Mesendoderm (in vitro differentiated cells): ENCODE data around the gene SYT8.

Source experiments
- DNase-seq: peaks from one replicate; pipeline ENCODE4 v3.0.0; 2013
- H2AK5ac ChIP-seq: 2 replicates; pipeline ENCODE4 v1.6.1; 2013; ENCODE audit warnings: low read length, inconsistent platforms
- H2BK120ac ChIP-seq: 2 replicates; pipeline ENCODE4 v1.6.1; 2013; ENCODE audit warnings: low read depth, mild to moderate bottlenecking, low read length, moderate library complexity, mixed read lengths
- H2BK15ac ChIP-seq: replicated peaks from 2 replicates; pipeline ENCODE4 v1.6.1; 2013; ENCODE audit warnings: low read depth, mild to moderate bottlenecking, moderate library complexity
- H2BK5ac ChIP-seq: 2 replicates; pipeline ENCODE4 v1.6.1; 2013; ENCODE audit warnings: low read length, inconsistent platforms
- H3K18ac ChIP-seq: 2 replicates; pipeline ENCODE4 v1.6.1; 2013; ENCODE audit warnings: mild to moderate bottlenecking, low read length, mixed read lengths
- H3K23ac ChIP-seq: one replicate; pipeline ENCODE4 v1.6.1; 2013; ENCODE audit warnings: low read length
- H3K27ac ChIP-seq: 2 replicates; pipeline ENCODE4 v1.5.1; 2013; ENCODE audit warnings: low read depth, mild to moderate bottlenecking, inconsistent platforms, low read length, moderate library complexity
- H3K27me3 ChIP-seq: 2 replicates; pipeline ENCODE4 v1.6.1; 2013; ENCODE audit warnings: low read length, control low read depth, mild to moderate bottlenecking, inconsistent platforms; ENCODE audit not compliant: insufficient read depth, poor library complexity
- H3K36me3 ChIP-seq: 2 replicates; pipeline ENCODE4 v1.6.1; 2013; ENCODE audit warnings: low read length, inconsistent platforms; ENCODE audit not compliant: control insufficient read depth, insufficient read depth
- H3K4ac ChIP-seq: one replicate; pipeline ENCODE4 v1.6.1; 2013; ENCODE audit warnings: low read depth, mild to moderate bottlenecking, low read length, moderate library complexity
- H3K4me1 ChIP-seq: 2 replicates; pipeline ENCODE4 v1.6.1; 2013; ENCODE audit warnings: low read depth, low read length, inconsistent platforms; ENCODE audit not compliant: control insufficient read depth
- H3K4me2 ChIP-seq: 2 replicates; pipeline ENCODE4 v1.6.1; 2013; ENCODE audit warnings: low read length
- H3K4me3 ChIP-seq: 2 replicates; pipeline ENCODE4 v1.5.1; 2013; ENCODE audit warnings: mild to moderate bottlenecking, low read length
- H3K56ac ChIP-seq: one replicate; pipeline ENCODE4 v1.6.1; 2013; ENCODE audit warnings: low read length
- H3K79me1 ChIP-seq: 2 replicates; pipeline ENCODE4 v1.6.1; 2013; ENCODE audit warnings: low read length, inconsistent platforms
- H3K79me2 ChIP-seq: 2 replicates; pipeline ENCODE4 v1.6.1; 2013; ENCODE audit warnings: mild to moderate bottlenecking, low read length; ENCODE audit not compliant: control insufficient read depth, insufficient read depth
- H3K9ac ChIP-seq: 2 replicates; pipeline ENCODE4 v1.6.1; 2013; ENCODE audit warnings: low read length, inconsistent platforms
- H4K5ac ChIP-seq: one replicate; pipeline ENCODE4 v1.6.1; 2013; ENCODE audit warnings: low read length
- H4K8ac ChIP-seq: one replicate; pipeline ENCODE4 v1.6.1; 2013; ENCODE audit warnings: low read depth, mild to moderate bottlenecking, control low read depth, low read length, moderate library complexity
- WGBS: extraction: QIAGEN DNeasy Blood & Tissue Kit; methylation state at CpG from one replicate; pipeline ENCODE4 v1.1.7; 2013; ENCODE audit warnings: low lambda C conversion rate, missing lambda C conversion rate; ENCODE audit not compliant: insufficient coverage; ENCODE audit errors: extremely low coverage; 5-methylcytosine and 5-hydroxymethylcytosine counted together

The SYT8 gene

GRCh38 chr11:1844221-1845094 is 9.7 kb downstream of the SYT8 start:
- no peak overlapping the region for H3K4ac ChIP-seq
- no peak overlapping the region for H3K56ac ChIP-seq
- no peak overlapping the region for H3K9ac ChIP-seq
- no peaks in the 10 kb centered on the region for H3K4me1 ChIP-seq
- WGBS: no CpG with 5 or more reads among the region's 23 CpGs
- H2BK15ac ChIP-seq: no peak overlapping the region
- no peak overlapping the region for H3K4me2 ChIP-seq
- no peak overlapping the region for H3K23ac ChIP-seq
- DNase-seq: no peak
- H3K79me1 ChIP-seq: no peaks in the 10 kb centered on the region
- no peak overlapping the region for H3K18ac ChIP-seq
- no peak overlapping the region for H3K4me3 ChIP-seq
- no peak overlapping the region for H4K5ac ChIP-seq
- no peaks in the 10 kb centered on the region for H3K36me3 ChIP-seq
- H4K8ac ChIP-seq: no peak overlapping the region
- H2AK5ac ChIP-seq: no peak overlapping the region
- H2BK5ac ChIP-seq: no peak overlapping the region
- H3K79me2 ChIP-seq: no peaks in the 10 kb centered on the region
- no peaks in the 10 kb centered on the region for H3K27me3 ChIP-seq
- no peak overlapping the region for H2BK120ac ChIP-seq
- H3K27ac ChIP-seq: no peak overlapping the region

DNA sequence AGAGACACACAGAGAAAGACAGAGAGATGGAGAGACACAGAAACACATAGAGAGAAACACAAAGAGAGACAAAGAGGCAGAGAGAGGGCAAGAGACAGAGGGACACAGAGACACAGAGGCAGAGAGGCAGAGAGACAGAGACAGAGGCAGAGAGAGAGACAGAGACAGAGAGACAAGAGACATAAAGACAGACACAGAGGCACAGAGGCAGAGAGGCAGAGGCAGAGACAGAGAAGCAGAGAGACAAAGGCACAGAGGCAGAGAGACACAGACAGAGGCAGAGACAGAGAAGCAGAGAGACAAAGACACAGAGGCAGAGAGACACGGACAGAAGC is 10.3 kb downstream of the SYT8 start:
- no peak overlapping the region for H3K18ac ChIP-seq
- no peaks in the 10 kb centered on the region for H3K79me1 ChIP-seq
- no peaks in the 10 kb centered on the region for H3K36me3 ChIP-seq
- no peak overlapping the region for H3K9ac ChIP-seq
- H4K5ac ChIP-seq: no peak overlapping the region
- H3K27me3 ChIP-seq: no peaks in the 10 kb centered on the region
- H3K4ac ChIP-seq: no peak overlapping the region
- no peak overlapping the region for H3K27ac ChIP-seq
- no peak overlapping the region for H2AK5ac ChIP-seq
- H4K8ac ChIP-seq: no peak overlapping the region
- no peak overlapping the region for H3K23ac ChIP-seq
- no peaks in the 10 kb centered on the region for H3K4me1 ChIP-seq
- DNase-seq: no peak
- H2BK15ac ChIP-seq: no peak overlapping the region
- no peak overlapping the region for H3K4me2 ChIP-seq
- no peak overlapping the region for H3K56ac ChIP-seq
- H2BK5ac ChIP-seq: no peak overlapping the region
- H3K4me3 ChIP-seq: no peak overlapping the region
- no CpG with 5 or more reads among the region's 1 CpG for WGBS
- H3K79me2 ChIP-seq: no peaks in the 10 kb centered on the region
- no peak overlapping the region for H2BK120ac ChIP-seq

DNA sequence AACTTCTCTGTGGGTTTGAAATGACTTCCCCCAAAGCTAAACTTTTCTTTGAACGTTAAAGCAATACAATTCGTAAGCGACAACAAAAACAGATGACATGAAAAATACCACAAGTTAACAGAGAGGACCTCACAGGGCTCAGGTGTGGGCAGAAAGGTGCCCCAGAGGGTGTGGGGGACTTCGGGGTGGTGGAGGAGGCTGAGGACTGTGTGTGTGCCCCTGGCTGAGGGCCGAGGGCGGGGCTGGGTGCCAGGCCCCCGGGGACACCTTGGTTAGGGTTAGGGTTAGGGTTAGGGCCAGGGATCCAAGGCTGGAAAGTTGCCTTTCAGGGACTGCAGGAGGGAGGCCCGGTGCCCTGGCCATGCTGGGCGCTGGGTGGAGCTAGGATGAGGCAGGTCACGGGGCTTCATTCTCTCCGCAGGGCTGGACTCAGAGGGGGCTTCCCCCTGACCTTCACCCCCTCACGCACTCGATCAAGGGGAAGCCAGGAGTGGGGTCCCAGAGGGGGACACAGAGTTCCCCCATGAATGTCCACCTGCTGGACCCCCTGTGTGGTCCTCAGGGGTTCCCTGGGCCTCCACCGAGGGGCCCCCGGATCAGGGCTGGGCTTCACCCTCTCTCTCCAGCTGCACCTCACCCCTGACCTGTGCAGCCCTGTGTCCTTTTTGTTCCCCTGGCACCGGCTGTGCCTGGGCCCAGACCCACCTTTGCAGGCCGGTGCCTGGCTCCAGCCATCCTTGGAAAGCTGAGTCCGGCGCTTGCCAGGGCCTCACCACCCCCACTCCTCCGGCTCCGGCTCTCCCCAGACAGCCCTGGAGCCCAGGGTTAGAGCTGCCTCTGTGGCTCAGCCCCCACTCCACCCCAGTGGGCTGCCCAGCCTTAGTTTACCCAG is 11.0 kb downstream of the SYT8 start:
- Histone ChIP-seq H3K9ac (no peak overlapping the region), H3K27ac (no peak overlapping the region), H3K4me3 (no peak overlapping the region), H3K4me1 (no peaks in the 10 kb centered on the region), H4K8ac (no peak overlapping the region), H3K23ac (no peak overlapping the region), H3K36me3 (no peaks in the 10 kb centered on the region), H2BK5ac (no peak overlapping the region), H2BK120ac (no peak overlapping the region), H2BK15ac (no peak overlapping the region), H3K56ac (no peak overlapping the region), H3K4ac (no peak overlapping the region), H3K79me2 (no peaks in the 10 kb centered on the region), H3K18ac (no peak overlapping the region), H3K4me2 (no peak overlapping the region), H4K5ac (no peak overlapping the region), H3K27me3 (no peaks in the 10 kb centered on the region), H3K79me1 (no peaks in the 10 kb centered on the region), H2AK5ac (no peak overlapping the region)
- WGBS: no CpG with 5 or more reads among the region's 21 CpGs
- DNase-seq: no peak

GRCh38 chr11:1846453-1846932 is 11.7 kb downstream of the SYT8 start:
- H3K18ac ChIP-seq: no peak overlapping the region
- no peak overlapping the region for H4K8ac ChIP-seq
- WGBS: no CpG with 5 or more reads among the region's 9 CpGs
- no peak overlapping the region for H2BK15ac ChIP-seq
- H3K4me1 ChIP-seq: no peaks in the 10 kb centered on the region
- H3K56ac ChIP-seq: no peak overlapping the region
- H4K5ac ChIP-seq: no peak overlapping the region
- DNase-seq: no peak
- H3K9ac ChIP-seq: no peak overlapping the region
- no peak overlapping the region for H3K23ac ChIP-seq
- H3K27me3 ChIP-seq: no peaks in the 10 kb centered on the region
- no peaks in the 10 kb centered on the region for H3K36me3 ChIP-seq
- H2BK5ac ChIP-seq: no peak overlapping the region
- no peak overlapping the region for H3K27ac ChIP-seq
- no peak overlapping the region for H3K4me2 ChIP-seq
- no peak overlapping the region for H2BK120ac ChIP-seq
- no peak overlapping the region for H3K4ac ChIP-seq
- H3K79me1 ChIP-seq: no peaks in the 10 kb centered on the region
- no peak overlapping the region for H2AK5ac ChIP-seq
- no peak overlapping the region for H3K4me3 ChIP-seq
- H3K79me2 ChIP-seq: no peaks in the 10 kb centered on the region

GRCh38 chr11:1847006-1847735 is 12.4 kb downstream of the SYT8 start:
- H3K27me3 ChIP-seq: no peaks in the 10 kb centered on the region
- H3K27ac ChIP-seq: no peak overlapping the region
- H3K56ac ChIP-seq: no peak overlapping the region
- H3K36me3 ChIP-seq: no peaks in the 10 kb centered on the region
- no peaks in the 10 kb centered on the region for H3K4me1 ChIP-seq
- no peak overlapping the region for H4K8ac ChIP-seq
- no peak overlapping the region for H3K4ac ChIP-seq
- no peak overlapping the region for H3K18ac ChIP-seq
- WGBS: no CpG with 5 or more reads among the region's 34 CpGs
- no peak overlapping the region for H2AK5ac ChIP-seq
- H3K4me2 ChIP-seq: no peak overlapping the region
- H3K79me2 ChIP-seq: no peaks in the 10 kb centered on the region
- H2BK120ac ChIP-seq: no peak overlapping the region
- no peak for DNase-seq
- H2BK15ac ChIP-seq: no peak overlapping the region
- H2BK5ac ChIP-seq: no peak overlapping the region
- no peak overlapping the region for H3K4me3 ChIP-seq
- H4K5ac ChIP-seq: no peak overlapping the region
- no peak overlapping the region for H3K23ac ChIP-seq
- no peak overlapping the region for H3K9ac ChIP-seq
- no peaks in the 10 kb centered on the region for H3K79me1 ChIP-seq
